NCI-H2029 (cell line): ENCODE measurements around the gene CNPY3.

ENCODE experiments used
- DNase-seq: peaks from one replicate; lab custom pipeline; 2025; lab: John Stamatoyannopoulos, UW

Gene CNPY3

GRCh38 chr6:42981836-42982235, 52.6 kb downstream of the CNPY3 start:
- no peak for DNase-seq

- DNase-seq, result peak; percentile 99
Measured at GRCh38 chr6:42984001-42984923, 55.0 kb downstream of the CNPY3 start, which contains the start of gene PPP2R5D. PPP2R5D (plus strand) TSS chr6:42984570; CDS start chr6:42984678, 108 bp downstream.

GRCh38 chr6:42984924-42985475, 55.7 kb downstream of the CNPY3 start:
- no peak for DNase-seq

- DNase-seq, result no peak
Measured at GRCh38 chr6:42987533-42988451, 58.5 kb downstream of the CNPY3 start.

GRCh38 chr6:42988486-42989020, 59.3 kb downstream of the CNPY3 start:
- DNase-seq, result no peak
